ENCODE results near the gene TAF5L. TPM values are rescaled to one million over a fixed set of nuclear protein-coding genes. Genes with fewer than 3 reads are reported as not detected.
A peak's percentile ranks its signal among the peaks of the same experiment; 100 is the strongest.
"Not testable (repeated sequence)": the region's sequence is repeated elsewhere in the genome, so short reads cannot be mapped to it uniquely, and the experiment has no call there.

The TAF5L gene
- total RNA-seq, 1 donor from 2014 or later = 12.5 TPM

DNA sequence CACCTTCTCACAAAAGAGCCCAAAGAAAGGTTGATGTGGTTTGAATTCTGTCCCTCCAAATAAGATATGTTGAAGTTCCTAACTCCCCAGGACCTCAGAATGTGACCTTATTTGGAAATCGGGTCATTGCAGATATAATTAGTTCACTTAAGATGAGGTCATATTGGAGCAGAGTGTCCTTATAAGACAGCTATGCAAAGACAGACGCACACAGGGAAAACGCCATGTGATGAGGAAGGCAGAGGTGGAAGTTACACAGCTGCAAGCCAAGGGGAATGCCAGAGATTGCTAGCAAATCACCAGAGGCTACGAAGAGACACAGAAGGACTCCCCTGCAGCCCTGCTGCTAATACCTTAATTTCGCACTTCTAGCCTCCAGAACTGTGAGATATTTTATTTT, 62.2 kb downstream of the TAF5L start:
- intact Hi-C loops (cut with DNase I) = no loop called here
- no peaks in the 10 kb centered on the region for H3K36me3 ChIP-seq
- no peaks in the 10 kb centered on the region for H3K9me3 ChIP-seq
- DNase-seq (ENCODE audit: extremely low spot score in 2 of 2) = no peak
- peaks cover 5% of the 10 kb centered on the region for H3K4me1 ChIP-seq
- H3K27ac ChIP-seq = peak overlapping the region; percentile 37
- TF ChIP-seq, protein P1, sequence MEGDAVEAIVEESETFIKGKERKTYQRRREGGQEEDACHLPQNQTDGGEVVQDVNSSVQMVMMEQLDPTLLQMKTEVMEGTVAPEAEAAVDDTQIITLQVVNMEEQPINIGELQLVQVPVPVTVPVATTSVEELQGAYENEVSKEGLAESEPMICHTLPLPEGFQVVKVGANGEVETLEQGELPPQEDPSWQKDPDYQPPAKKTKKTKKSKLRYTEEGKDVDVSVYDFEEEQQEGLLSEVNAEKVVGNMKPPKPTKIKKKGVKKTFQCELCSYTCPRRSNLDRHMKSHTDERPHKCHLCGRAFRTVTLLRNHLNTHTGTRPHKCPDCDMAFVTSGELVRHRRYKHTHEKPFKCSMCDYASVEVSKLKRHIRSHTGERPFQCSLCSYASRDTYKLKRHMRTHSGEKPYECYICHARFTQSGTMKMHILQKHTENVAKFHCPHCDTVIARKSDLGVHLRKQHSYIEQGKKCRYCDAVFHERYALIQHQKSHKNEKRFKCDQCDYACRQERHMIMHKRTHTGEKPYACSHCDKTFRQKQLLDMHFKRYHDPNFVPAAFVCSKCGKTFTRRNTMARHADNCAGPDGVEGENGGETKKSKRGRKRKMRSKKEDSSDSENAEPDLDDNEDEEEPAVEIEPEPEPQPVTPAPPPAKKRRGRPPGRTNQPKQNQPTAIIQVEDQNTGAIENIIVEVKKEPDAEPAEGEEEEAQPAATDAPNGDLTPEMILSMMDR (IDR thresholded peaks at IDR 0.05) = no peak
- TF ChIP-seq POLR2A (IDR thresholded peaks at IDR 0.05) = no peak
- peak in 1 of 2 donors; percentile 86 for TF ChIP-seq POLR2AphosphoS5 (IDR thresholded peaks at IDR 0.05; ENCODE audit: insufficient read depth in 1 of 2, low read depth in 1 of 2)
- no peak overlapping the region for H3K4me3 ChIP-seq
- no peaks in the 10 kb centered on the region for H3K27me3 ChIP-seq

GRCh38 chr1:229563241-229563640, 62.7 kb downstream of the TAF5L start:
- intact Hi-C loops (cut with DNase I) = no loop called here
- H3K27ac ChIP-seq = peak overlapping the region; percentile 61

GRCh38 chr1:229562686-229563085, 63.2 kb downstream of the TAF5L start:
- DNase-seq (ENCODE audit: extremely low spot score in 2 of 2) = no peak
- Histone ChIP-seq H3K27me3 (no peaks in the 10 kb centered on the region), H3K4me3 (no peak overlapping the region), H3K9me3 (no peaks in the 10 kb centered on the region), H3K27ac (peak overlapping the region; percentile 61), H3K36me3 (no peaks in the 10 kb centered on the region), H3K4me1 (peaks cover 7% of the 10 kb centered on the region)
- intact Hi-C loops (cut with DNase I) = no loop called here
- TF ChIP-seq, protein P1 (IDR thresholded peaks at IDR 0.05) = no peak
- TF ChIP-seq POLR2AphosphoS5 (IDR thresholded peaks at IDR 0.05; ENCODE audit: insufficient read depth in 1 of 2, low read depth in 1 of 2) = no peak
- no peak for TF ChIP-seq POLR2A (IDR thresholded peaks at IDR 0.05)

More at GRCh38 chr1:229563241-229563640, 62.7 kb downstream of the TAF5L start:
- TF ChIP-seq, protein P1 (IDR thresholded peaks at IDR 0.05) = no peak
- no peak for TF ChIP-seq POLR2A (IDR thresholded peaks at IDR 0.05)
- no peak for TF ChIP-seq POLR2AphosphoS5 (IDR thresholded peaks at IDR 0.05; ENCODE audit: insufficient read depth in 1 of 2, low read depth in 1 of 2)
- DNase-seq (ENCODE audit: extremely low spot score in 2 of 2) = no peak
- H3K36me3 ChIP-seq = no peaks in the 10 kb centered on the region
- H3K4me3 ChIP-seq = no peak overlapping the region
- no peaks in the 10 kb centered on the region for H3K9me3 ChIP-seq
- H3K27me3 ChIP-seq = no peaks in the 10 kb centered on the region
- H3K4me1 ChIP-seq = peaks cover 5% of the 10 kb centered on the region

- Histone ChIP-seq H3K9me3 (no peaks in the 10 kb centered on the region), H3K27me3 (no peaks in the 10 kb centered on the region), H3K36me3 (no peaks in the 10 kb centered on the region), H3K27ac (no peak overlapping the region), H3K4me3 (no peak overlapping the region), H3K4me1 (peaks cover 22% of the 10 kb centered on the region)
- TF ChIP-seq POLR2A (IDR thresholded peaks at IDR 0.05) = no peak
- no peak for TF ChIP-seq POLR2AphosphoS5 (IDR thresholded peaks at IDR 0.05; ENCODE audit: insufficient read depth in 1 of 2, low read depth in 1 of 2)
- TF ChIP-seq, protein P1 (IDR thresholded peaks at IDR 0.05) = no peak
- intact Hi-C loops (cut with DNase I) = no loop called here
- DNase-seq (ENCODE audit: extremely low spot score in 2 of 2) = no peak
Measured at GRCh38 chr1:229561141-229561540, 64.8 kb downstream of the TAF5L start.

GRCh38 chr1:229560124-229560523, 65.8 kb downstream of the TAF5L start:
- H3K9me3 ChIP-seq; H3K36me3 ChIP-seq; H3K4me3 ChIP-seq; intact Hi-C loops (cut with DNase I); H3K27ac ChIP-seq; H3K27me3 ChIP-seq; DNase-seq (ENCODE audit: extremely low spot score in 2 of 2): not testable (repeated sequence)
- H3K4me1 ChIP-seq = peaks cover 32% of the 10 kb centered on the region

Measured in vagina (tissue), 2 donors.